Activated naive CD4-positive, alpha-beta T cell treated with anti-CD3 and anti-CD28 coated beads, Interleukin-2, amount 10 ng/mL, durations not matched to agents 7 days and 5 days (primary cell): ENCODE results near the gene CCR6.
A peak's percentile ranks its signal among the peaks of the same experiment; 100 is the strongest.
"Not testable (repeated sequence)": the region's sequence is repeated elsewhere in the genome, so short reads cannot be mapped to it uniquely, and the experiment has no call there.

Experiments used
- CTCF ChIA-PET: fragments of 350-600 bp; sonication (Branson Sonifier 250); formaldehyde crosslinking; loops from one replicate; lab custom pipeline; 2021; ENCODE audit warnings: antibody characterized with exemption; lab: Charles Lee
- DNase-seq: peaks from one replicate; pipeline ENCODE4 v3.0.0-alpha.2; 2020
- H3K27ac Mint-ChIP-seq: one replicate; pipeline ENCODE4 v1.8.0; 2021; ENCODE audit warnings: mild to moderate bottlenecking, moderate library complexity, mixed read lengths
- H3K27me3 Mint-ChIP-seq: one replicate; pipeline ENCODE4 v1.8.0; 2021; ENCODE audit warnings: mild to moderate bottlenecking, mixed read lengths
- H3K36me3 Mint-ChIP-seq: one replicate; pipeline ENCODE4 v1.8.0; 2021; ENCODE audit warnings: mixed read lengths
- H3K4me1 Mint-ChIP-seq: one replicate; pipeline ENCODE4 v1.8.0; 2021; ENCODE audit warnings: mixed read lengths
- H3K4me3 Mint-ChIP-seq: one replicate; pipeline ENCODE4 v1.8.0; 2021; ENCODE audit warnings: mild to moderate bottlenecking, moderate library complexity, mixed read lengths
- H3K9me3 Mint-ChIP-seq: one replicate; pipeline ENCODE4 v1.8.0; 2021; ENCODE audit warnings: mixed read lengths

The CCR6 gene

GRCh38 chr6:167122827-167123657, at the start of gene CCR6:
Gene CCR6, plus strand, starts transcription at chr6:167123096. Its CDS starts 13,039 bp downstream, at chr6:167136135.
- Mint-ChIP-seq H3K27me3 (peaks cover 5% of the 10 kb centered on the region), H3K36me3 (no peaks in the 10 kb centered on the region), H3K4me1 (peaks cover 34% of the 10 kb centered on the region), H3K4me3 (no peak within 1 kb of the TSS), H3K9me3 (no peaks in the 10 kb centered on the region), H3K27ac (peak within 1 kb of the TSS; percentile 29)
- DNase-seq, result no peak
- CTCF ChIA-PET, result interaction anchor here (1.0 kb wide), 1 partner anchor 15 kb away, joined by 4 read pairs; no protein-coding TSS in a partner anchor

- CTCF ChIA-PET, result no interaction called here
- Mint-ChIP-seq H3K27me3 (peaks cover 42% of the 10 kb centered on the region), H3K27ac (no peak overlapping the region), H3K9me3 (peaks cover 11% of the 10 kb centered on the region), H3K36me3 (no peaks in the 10 kb centered on the region), H3K4me1 (no peaks in the 10 kb centered on the region), H3K4me3 (no peak overlapping the region)
- DNase-seq, result no peak
These were observed 49.1 kb upstream of the CCR6 start for GRCh38 chr6:167073679-167074274.

DNA sequence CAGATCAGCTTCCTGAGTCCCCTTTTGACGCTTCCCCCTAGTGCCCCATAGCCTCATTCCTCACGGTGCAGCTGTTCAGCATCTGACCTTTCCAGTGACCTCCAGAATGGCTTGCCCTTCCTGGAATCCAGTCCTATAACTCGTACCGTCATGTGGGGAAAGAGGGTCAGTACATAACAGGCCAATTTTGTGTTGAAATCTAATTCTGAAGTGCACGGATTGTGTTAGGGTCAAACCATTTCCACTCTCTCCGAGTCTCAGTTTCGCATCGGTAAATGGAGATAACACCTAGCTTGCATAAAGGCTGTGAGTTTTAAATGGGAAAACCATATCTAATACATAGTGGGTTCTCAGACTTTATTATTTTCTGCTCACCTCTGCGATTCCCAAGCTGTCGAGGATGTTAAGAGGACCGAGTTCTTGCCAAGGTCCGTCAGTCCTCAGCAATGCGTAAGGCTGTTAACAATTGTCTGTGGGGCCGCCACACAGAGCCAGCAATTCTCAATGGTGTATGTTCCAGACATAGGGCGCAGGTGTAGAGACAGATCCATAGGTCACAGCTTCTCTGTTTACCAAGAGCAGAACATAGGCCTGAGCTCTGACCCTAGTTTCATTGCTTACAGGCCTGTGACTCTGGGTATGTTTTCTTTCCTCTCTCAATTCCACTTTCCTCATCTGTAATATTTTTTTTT, 45.5 kb upstream of the CCR6 start:
- CTCF ChIA-PET, result interaction anchor here (0.7 kb wide), 1 partner anchor 126 kb away, joined by 3 read pairs; no protein-coding TSS in a partner anchor
- H3K27ac Mint-ChIP-seq, result no peak overlapping the region
- H3K4me3 Mint-ChIP-seq, result no peak overlapping the region
- H3K4me1 Mint-ChIP-seq, result no peaks in the 10 kb centered on the region
- no peak for DNase-seq
- H3K36me3 Mint-ChIP-seq, result no peaks in the 10 kb centered on the region
- peaks cover 8% of the 10 kb centered on the region for H3K9me3 Mint-ChIP-seq
- H3K27me3 Mint-ChIP-seq, result peaks cover 15% of the 10 kb centered on the region

GRCh38 chr6:167078745-167079144, 44.2 kb upstream of the CCR6 start:
- no peak overlapping the region for H3K27ac Mint-ChIP-seq
- H3K27me3 Mint-ChIP-seq, result peaks cover 12% of the 10 kb centered on the region
- no peaks in the 10 kb centered on the region for H3K4me1 Mint-ChIP-seq
- no peaks in the 10 kb centered on the region for H3K36me3 Mint-ChIP-seq
- H3K4me3 Mint-ChIP-seq, result no peak overlapping the region
- no peak for DNase-seq
- CTCF ChIA-PET, result no interaction called here
- H3K9me3 Mint-ChIP-seq, result no peaks in the 10 kb centered on the region

GRCh38 chr6:167079853-167080297, 43.0 kb upstream of the CCR6 start:
- peak; percentile 28 for DNase-seq
- Mint-ChIP-seq H3K9me3 (no peaks in the 10 kb centered on the region), H3K27me3 (peaks cover 11% of the 10 kb centered on the region), H3K36me3 (no peaks in the 10 kb centered on the region), H3K4me1 (no peaks in the 10 kb centered on the region), H3K4me3 (no peak overlapping the region), H3K27ac (peak overlapping the region; percentile 28)
- CTCF ChIA-PET, result no interaction called here

GRCh38 chr6:167087857-167088354, 35.0 kb upstream of the CCR6 start:
- Mint-ChIP-seq H3K9me3 (peaks cover 4% of the 10 kb centered on the region), H3K27ac (no peak overlapping the region), H3K4me1 (peaks cover 30% of the 10 kb centered on the region), H3K27me3 (peaks cover 23% of the 10 kb centered on the region), H3K4me3 (no peak overlapping the region), H3K36me3 (no peaks in the 10 kb centered on the region)
- no peak for DNase-seq
- CTCF ChIA-PET, result no interaction called here

- H3K36me3 Mint-ChIP-seq, H3K4me3 Mint-ChIP-seq, H3K9me3 Mint-ChIP-seq, H3K27ac Mint-ChIP-seq, DNase-seq, CTCF ChIA-PET: not testable (repeated sequence)
- H3K27me3 Mint-ChIP-seq, result peaks cover 25% of the 10 kb centered on the region
- peaks cover 37% of the 10 kb centered on the region for H3K4me1 Mint-ChIP-seq
These were observed 34.2 kb upstream of the CCR6 start for GRCh38 chr6:167088741-167089140.

DNA sequence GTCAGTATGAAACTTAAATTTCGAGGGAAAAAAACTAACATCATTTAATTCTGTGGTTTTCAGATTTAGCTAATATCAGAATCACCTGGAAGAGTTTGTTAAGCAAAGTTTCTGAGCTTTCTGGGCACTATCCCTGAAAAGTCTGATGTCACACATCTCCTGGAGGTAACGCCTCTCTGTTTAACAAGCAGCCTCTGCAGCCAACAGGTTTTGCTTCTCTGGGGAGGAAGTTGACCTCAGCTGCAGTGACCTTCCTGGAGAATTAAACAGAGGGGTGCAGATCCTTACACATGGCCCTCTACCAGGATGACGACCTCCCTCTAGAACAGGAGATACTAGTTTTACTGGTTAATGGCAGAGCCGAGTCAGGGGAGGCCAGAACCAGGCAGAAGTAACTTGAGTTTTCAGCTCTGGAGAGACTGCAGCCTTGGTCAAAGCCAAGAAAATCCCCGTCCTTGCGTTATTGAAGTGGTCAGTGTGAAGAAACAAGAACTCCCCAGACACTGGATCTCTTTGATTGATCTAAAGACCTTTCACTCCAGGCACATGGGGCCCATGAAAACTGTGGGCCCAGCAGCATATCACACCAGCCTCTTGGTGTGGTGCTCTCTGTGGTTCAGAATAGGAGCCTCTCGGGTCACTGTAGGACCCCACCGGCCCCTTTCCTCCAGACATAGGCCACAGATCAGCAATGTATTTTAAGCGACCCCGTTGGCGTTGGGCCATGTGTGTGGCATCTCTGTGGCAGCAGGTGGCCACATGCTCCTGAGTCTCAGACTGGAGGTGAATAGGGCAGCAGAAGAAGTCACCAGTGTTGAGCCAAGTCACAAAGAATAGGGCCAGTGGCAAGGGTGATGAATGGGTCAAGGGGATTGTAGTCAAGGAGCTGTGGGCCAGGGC, 33.4 kb upstream of the CCR6 start:
- H3K4me3 Mint-ChIP-seq, result no peak overlapping the region

DNA sequence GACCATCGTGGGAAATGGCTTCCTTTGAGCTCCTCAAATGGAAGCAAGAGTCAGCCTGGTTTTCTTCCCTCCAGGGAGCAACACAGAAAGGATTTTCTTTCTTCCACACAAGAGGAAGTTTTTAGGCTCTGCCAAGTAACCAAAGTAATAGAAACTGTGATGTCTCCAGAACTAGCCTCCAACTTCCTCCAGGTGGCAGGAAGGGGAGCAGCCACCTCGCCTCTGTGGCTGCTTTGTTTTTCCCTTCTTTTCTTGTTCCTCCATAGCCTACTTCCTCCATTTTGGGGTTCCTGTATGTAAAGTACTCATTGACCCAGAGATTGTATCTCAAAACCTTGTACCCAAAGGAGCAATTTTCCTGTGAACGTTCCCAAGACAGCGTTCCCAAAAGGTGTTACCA, 32.7 kb upstream of the CCR6 start:
- no peaks in the 10 kb centered on the region for H3K36me3 Mint-ChIP-seq
- peaks cover 34% of the 10 kb centered on the region for H3K27me3 Mint-ChIP-seq
- H3K4me1 Mint-ChIP-seq, result peaks cover 45% of the 10 kb centered on the region
- no peak overlapping the region for H3K4me3 Mint-ChIP-seq
- CTCF ChIA-PET, result no interaction called here
- no peak overlapping the region for H3K27ac Mint-ChIP-seq
- H3K9me3 Mint-ChIP-seq, result peaks cover 4% of the 10 kb centered on the region
- DNase-seq, result no peak

More for the DNA sequence above, 33.4 kb upstream of the CCR6 start:
- Mint-ChIP-seq H3K36me3 (no peaks in the 10 kb centered on the region), H3K27me3 (peaks cover 33% of the 10 kb centered on the region), H3K9me3 (peaks cover 4% of the 10 kb centered on the region), H3K4me1 (peaks cover 42% of the 10 kb centered on the region), H3K27ac (no peak overlapping the region)
- CTCF ChIA-PET, result no interaction called here
- no peak for DNase-seq

- CTCF ChIA-PET, result no interaction called here
- DNase-seq, result no peak
- Mint-ChIP-seq H3K27me3 (peaks cover 30% of the 10 kb centered on the region), H3K36me3 (no peaks in the 10 kb centered on the region), H3K27ac (no peak overlapping the region), H3K4me1 (peaks cover 45% of the 10 kb centered on the region), H3K4me3 (no peak overlapping the region), H3K9me3 (peaks cover 4% of the 10 kb centered on the region)
These were observed 31.7 kb upstream of the CCR6 start for GRCh38 chr6:167091026-167091804.

DNA sequence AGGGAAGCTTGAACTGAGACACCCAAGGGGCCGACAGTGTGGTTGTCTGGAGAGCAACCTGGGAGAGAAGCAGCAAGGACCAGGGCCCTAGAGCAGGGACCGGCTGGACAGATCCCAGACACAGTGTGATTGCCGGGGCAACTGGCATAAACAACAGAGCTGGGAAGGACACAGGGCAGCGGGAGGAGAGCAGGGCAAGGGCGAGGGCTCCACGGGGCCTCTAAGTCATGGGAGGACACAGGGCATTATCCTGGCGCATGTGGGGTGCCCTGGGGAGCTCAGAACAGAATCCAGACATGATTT, 31.1 kb upstream of the CCR6 start:
- CTCF ChIA-PET, result no interaction called here
- DNase-seq, result no peak
- no peak overlapping the region for H3K4me3 Mint-ChIP-seq
- H3K4me1 Mint-ChIP-seq, result peaks cover 45% of the 10 kb centered on the region
- no peak overlapping the region for H3K27ac Mint-ChIP-seq
- peaks cover 30% of the 10 kb centered on the region for H3K27me3 Mint-ChIP-seq
- H3K36me3 Mint-ChIP-seq, result no peaks in the 10 kb centered on the region
- H3K9me3 Mint-ChIP-seq, result peaks cover 4% of the 10 kb centered on the region

- H3K36me3 Mint-ChIP-seq, result no peaks in the 10 kb centered on the region
- CTCF ChIA-PET, result no interaction called here
- H3K4me3 Mint-ChIP-seq, result no peak overlapping the region
- H3K27ac Mint-ChIP-seq, result no peak overlapping the region
- peaks cover 30% of the 10 kb centered on the region for H3K27me3 Mint-ChIP-seq
- no peak for DNase-seq
- no peaks in the 10 kb centered on the region for H3K9me3 Mint-ChIP-seq
- peaks cover 45% of the 10 kb centered on the region for H3K4me1 Mint-ChIP-seq
These were observed 30.1 kb upstream of the CCR6 start for GRCh38 chr6:167092672-167093339.
